Naive B cell (primary cell): ENCODE results near the gene FYN. TPM values are rescaled to one million over a fixed set of nuclear protein-coding genes. Genes with fewer than 3 reads are reported as not detected.
"Not testable (repeated sequence)": the region's sequence is repeated elsewhere in the genome, so short reads cannot be mapped to it uniquely, and the experiment has no call there.

ENCODE experiments used
- ATAC-seq, 2 donors: fragments of 150-1000 bp; cut with Tn5 transposase; 2 replicates each; pipeline ENCODE4 v1.10.0; 2021; ENCODE audit warnings: low read depth in 2 of 2, mild to moderate bottlenecking in 2 of 2, moderate library complexity in 2 of 2
- DNase-seq: peaks from one replicate; pipeline ENCODE4 v3.0.0; 2022
- H3K27ac Mint-ChIP-seq, 6 donors: one replicate each; pipeline ENCODE4 v1.8.0; 2020 to 2022; ENCODE audit warnings: mild to moderate bottlenecking in 6 of 6, mixed read lengths in 6 of 6, moderate library complexity in 5 of 6, inconsistent platforms in 2 of 6
- H3K27me3 Mint-ChIP-seq, 3 donors: one replicate each; pipeline ENCODE4 v1.8.0; 2021 to 2022; ENCODE audit warnings: mixed read lengths in 3 of 3, mild to moderate bottlenecking in 1 of 3
- H3K36me3 Mint-ChIP-seq, 2 donors: one replicate each; pipeline ENCODE4 v1.8.0; 2020 to 2022; ENCODE audit warnings: mixed read lengths in 2 of 2, inconsistent platforms in 1 of 2, mild to moderate bottlenecking in 1 of 2
- H3K4me1 Mint-ChIP-seq, 3 donors: one replicate each; pipeline ENCODE4 v1.8.0; 2020 to 2022; ENCODE audit warnings: mixed read lengths in 3 of 3, inconsistent platforms in 1 of 3, mild to moderate bottlenecking in 1 of 3, moderate library complexity in 1 of 3
- H3K4me3 Mint-ChIP-seq, 8 donors: one replicate each; pipeline ENCODE4 v1.8.0; 2020 to 2022; ENCODE audit warnings: mild to moderate bottlenecking in 8 of 8, mixed read lengths in 8 of 8, moderate library complexity in 8 of 8, inconsistent platforms in 2 of 8
- H3K9me3 Mint-ChIP-seq, 7 donors: one replicate each; pipeline ENCODE4 v1.8.0; 2020 to 2022; ENCODE audit warnings: mixed read lengths in 7 of 7, mild to moderate bottlenecking in 5 of 7, inconsistent platforms in 2 of 7, moderate library complexity in 1 of 7
- polyA plus RNA-seq, 6 donors: library from polyadenylated mRNA; unstranded; fragments of 300-500 nt; fragmentation: Illumina TruSeq; gene quantifications; one replicate each; pipeline ENCODE4 v1.2.3, GENCODE V29; 2021; ENCODE audit warnings: low read depth in 6 of 6

Gene FYN
- polyA plus RNA-seq, 6 donors from 2014 or later: 53.1 to 94.5 (median 78.7) TPM

- no peak overlapping the region for H3K4me3 Mint-ChIP-seq
- H3K9me3 Mint-ChIP-seq: no peaks in the 10 kb centered on the region
- no peaks in the 10 kb centered on the region for H3K27me3 Mint-ChIP-seq
- H3K4me1 Mint-ChIP-seq: peaks cover 11 to 27% (median 19%) of the 10 kb centered on the region in 3 donors
- peak overlapping the region in 1 of 6 donors; percentile 39 for H3K27ac Mint-ChIP-seq
- DNase-seq (no peak), ATAC-seq (no peak)
- H3K36me3 Mint-ChIP-seq: no peaks in the 10 kb centered on the region
Measured at GRCh38 chr6:111792914-111793700, 80.1 kb downstream of the FYN start.

- H3K4me3 Mint-ChIP-seq: no peak overlapping the region
- no peak for ATAC-seq
- H3K27ac Mint-ChIP-seq: peak overlapping the region in 1 of 6 donors; percentile 22
- peaks cover 11 to 27% (median 19%) of the 10 kb centered on the region in 3 donors for H3K4me1 Mint-ChIP-seq
- H3K36me3 Mint-ChIP-seq: no peaks in the 10 kb centered on the region
- H3K27me3 Mint-ChIP-seq: no peaks in the 10 kb centered on the region
- DNase-seq: no peak
- peaks cover 0 to 2% (median 0%) of the 10 kb centered on the region in 7 donors for H3K9me3 Mint-ChIP-seq
Measured at GRCh38 chr6:111792241-111792640, 81.0 kb downstream of the FYN start.

- H3K4me1 Mint-ChIP-seq: peaks cover 11 to 27% (median 19%) of the 10 kb centered on the region in 3 donors
- DNase-seq (no peak), ATAC-seq (no peak)
- H3K36me3 Mint-ChIP-seq: no peaks in the 10 kb centered on the region
- H3K4me3 Mint-ChIP-seq: no peak overlapping the region
- peak overlapping the region in 1 of 6 donors; percentile 1 for H3K27ac Mint-ChIP-seq
- H3K27me3 Mint-ChIP-seq: no peaks in the 10 kb centered on the region
- H3K9me3 Mint-ChIP-seq: peaks cover 0 to 3% (median 0%) of the 10 kb centered on the region in 7 donors
Measured at GRCh38 chr6:111791415-111791814, 81.8 kb downstream of the FYN start.

- H3K27ac Mint-ChIP-seq: no peak overlapping the region
- ATAC-seq: no peak
Measured at GRCh38 chr6:111789598-111789997, 83.7 kb downstream of the FYN start.

GRCh38 chr6:111788379-111789276 lies 84.6 kb downstream of the FYN start:
- H3K4me1 Mint-ChIP-seq: peaks cover 0 to 25% (median 15%) of the 10 kb centered on the region in 3 donors
- H3K4me3 Mint-ChIP-seq: no peak overlapping the region
- H3K9me3 Mint-ChIP-seq: peaks cover 0 to 3% (median 0%) of the 10 kb centered on the region in 7 donors
- H3K36me3 Mint-ChIP-seq: peaks cover 0 to under 1% of the 10 kb centered on the region in 2 donors
- no peak overlapping the region for H3K27ac Mint-ChIP-seq
- ATAC-seq (no peak), DNase-seq (no peak)
- no peaks in the 10 kb centered on the region for H3K27me3 Mint-ChIP-seq

More at GRCh38 chr6:111789598-111789997, 83.7 kb downstream of the FYN start:
- Mint-ChIP-seq H3K4me3 (no peak overlapping the region), H3K4me1 (peaks cover 6 to 25% (median 18%) of the 10 kb centered on the region in 3 donors), H3K36me3 (no peaks in the 10 kb centered on the region), H3K9me3 (peaks cover 0 to 3% (median 0%) of the 10 kb centered on the region in 7 donors), H3K27me3 (no peaks in the 10 kb centered on the region)
- DNase-seq: no peak

- H3K36me3 Mint-ChIP-seq, H3K9me3 Mint-ChIP-seq, ATAC-seq, H3K27ac Mint-ChIP-seq, H3K4me3 Mint-ChIP-seq, DNase-seq, H3K27me3 Mint-ChIP-seq: not testable (repeated sequence)
- H3K4me1 Mint-ChIP-seq: peaks cover 7 to 11% (median 10%) of the 10 kb centered on the region in 3 donors
Measured at GRCh38 chr6:111786151-111786550, 87.1 kb downstream of the FYN start.

- H3K9me3 Mint-ChIP-seq: peaks cover 0 to 3% (median 0%) of the 10 kb centered on the region in 7 donors
- H3K4me3 Mint-ChIP-seq: no peak overlapping the region
- H3K36me3 Mint-ChIP-seq: peaks cover 0 to 3% of the 10 kb centered on the region in 2 donors
- DNase-seq (no peak), ATAC-seq (no peak)
- H3K4me1 Mint-ChIP-seq: peaks cover 5 to 11% (median 11%) of the 10 kb centered on the region in 3 donors
- H3K27me3 Mint-ChIP-seq: no peaks in the 10 kb centered on the region
- H3K27ac Mint-ChIP-seq: no peak overlapping the region
Measured at GRCh38 chr6:111784433-111784832, 88.8 kb downstream of the FYN start.

GRCh38 chr6:111782887-111783466 lies 90.3 kb downstream of the FYN start:
- no peaks in the 10 kb centered on the region for H3K27me3 Mint-ChIP-seq
- ATAC-seq: no peak
- no peak for DNase-seq
- peaks cover 0 to 6% of the 10 kb centered on the region in 2 donors for H3K36me3 Mint-ChIP-seq
- peak overlapping the region in 1 of 6 donors; percentile 7 for H3K27ac Mint-ChIP-seq
- H3K4me1 Mint-ChIP-seq: peaks cover 5 to 13% (median 12%) of the 10 kb centered on the region in 3 donors
- H3K4me3 Mint-ChIP-seq: no peak overlapping the region
- H3K9me3 Mint-ChIP-seq: peaks cover 0 to 3% (median 0%) of the 10 kb centered on the region in 7 donors

GRCh38 chr6:111782192-111782809 lies 91.0 kb downstream of the FYN start:
- Mint-ChIP-seq H3K27ac (peak overlapping the region in 1 of 6 donors; percentile 51), H3K4me3 (no peak overlapping the region)

GRCh38 chr6:111781041-111781708 lies 92.1 kb downstream of the FYN start:
- no peak for DNase-seq
- Mint-ChIP-seq H3K9me3 (no peaks in the 10 kb centered on the region), H3K36me3 (peaks cover 0 to 13% of the 10 kb centered on the region in 2 donors), H3K4me1 (peaks cover 5 to 14% (median 14%) of the 10 kb centered on the region in 3 donors), H3K4me3 (no peak overlapping the region), H3K27ac (peak overlapping the region in 3 of 6 donors; percentile 5 to 79 (median 44)), H3K27me3 (no peaks in the 10 kb centered on the region)
- no peak for ATAC-seq

More at GRCh38 chr6:111782192-111782809, 91.0 kb downstream of the FYN start:
- Mint-ChIP-seq H3K27me3 (no peaks in the 10 kb centered on the region), H3K9me3 (peaks cover 0 to 1% (median 0%) of the 10 kb centered on the region in 7 donors), H3K4me1 (peaks cover 5 to 14% (median 14%) of the 10 kb centered on the region in 3 donors), H3K36me3 (peaks cover 0 to 9% of the 10 kb centered on the region in 2 donors)
- DNase-seq (no peak), ATAC-seq (no peak)

GRCh38 chr6:111780393-111780792 lies 92.9 kb downstream of the FYN start:
- DNase-seq (no peak), ATAC-seq (no peak)
- Mint-ChIP-seq H3K27ac (peak overlapping the region in 1 of 6 donors; percentile 8), H3K27me3 (no peaks in the 10 kb centered on the region), H3K4me1 (peaks cover 5 to 16% (median 14%) of the 10 kb centered on the region in 3 donors), H3K36me3 (peaks cover 0 to 13% of the 10 kb centered on the region in 2 donors), H3K9me3 (no peaks in the 10 kb centered on the region), H3K4me3 (no peak overlapping the region)

GRCh38 chr6:111779660-111780059 lies 93.6 kb downstream of the FYN start:
- peaks cover 0 to 13% of the 10 kb centered on the region in 2 donors for H3K36me3 Mint-ChIP-seq
- peaks cover 0 to 18% (median 11%) of the 10 kb centered on the region in 3 donors for H3K4me1 Mint-ChIP-seq
- H3K4me3 Mint-ChIP-seq: no peak overlapping the region
- no peaks in the 10 kb centered on the region for H3K27me3 Mint-ChIP-seq
- H3K27ac Mint-ChIP-seq: peak overlapping the region in 1 of 6 donors; percentile 55
- no peak for DNase-seq
- no peak for ATAC-seq
- no peaks in the 10 kb centered on the region for H3K9me3 Mint-ChIP-seq
